HepG2 (cell line): Measurements from ENCODE around the gene ZNF217.

Experiments
- ATF3 ChIP-seq: sonication (generic); formaldehyde crosslinking; IDR thresholded peaks from 2 replicates; pipeline ENCODE4 v1.4.0; 2020; ENCODE audit warnings: missing genetic modification reagents
- CEBPG ChIP-seq: IDR thresholded peaks from 2 replicates; pipeline ENCODE4 v1.6.1; 2016
- FOXP4 ChIP-seq: sonication (generic); formaldehyde crosslinking; IDR thresholded peaks from 2 replicates; pipeline ENCODE4 v1.4.0; 2020; ENCODE audit warnings: missing genetic modification reagents
- HOMEZ ChIP-seq: IDR thresholded peaks from 2 replicates; pipeline ENCODE4 v1.6.1; 2016; ENCODE audit warnings: low read depth
- KDM1A ChIP-seq: IDR thresholded peaks from 2 replicates; pipeline ENCODE4 v1.6.1; 2016; ENCODE audit warnings: missing compliant biosample characterization
- POLR2A ChIP-seq, 2 experiments: IDR thresholded peaks; 2 replicates each; pipeline ENCODE4 v1.6.1; 2011; ENCODE audit warnings: low read depth in 2 of 2, low read length in 2 of 2, mild to moderate bottlenecking in 1 of 2, moderate library complexity in 1 of 2; ENCODE audit not compliant: insufficient read depth in 1 of 2
- PRPF4 ChIP-seq: fragments of 200-400 bp; formaldehyde crosslinking; IDR thresholded peaks from 2 replicates; pipeline ENCODE4 v1.6.1; 2016; ENCODE audit warnings: low read length, low read depth; ENCODE audit not compliant: poor library complexity, severe bottlenecking
- REST ChIP-seq, 2 experiments: IDR thresholded peaks; 2 replicates each; pipeline ENCODE4 v1.6.1; 2011 to 2012; ENCODE audit warnings: low read length in 2 of 2, borderline replicate concordance in 1 of 2, low read depth in 1 of 2, mild to moderate bottlenecking in 1 of 2, moderate library complexity in 1 of 2
- SP140L ChIP-seq: sonication (generic); formaldehyde crosslinking; IDR thresholded peaks from 2 replicates; pipeline ENCODE4 v1.4.0; 2020; ENCODE audit warnings: missing genetic modification reagents, borderline replicate concordance
- TBL1XR1 ChIP-seq: fragments of 150-350 bp; IDR thresholded peaks from 2 replicates; pipeline ENCODE4 v1.6.1; 2014; ENCODE audit warnings: borderline replicate concordance, low read length; ENCODE audit not compliant: partially characterized antibody
- ZFP41 ChIP-seq: sonication (generic); formaldehyde crosslinking; IDR thresholded peaks from 2 replicates; pipeline ENCODE4 v1.4.0; 2020; ENCODE audit warnings: mild to moderate bottlenecking, missing genetic modification reagents, borderline replicate concordance
- ZNF160 ChIP-seq: sonication (generic); formaldehyde crosslinking; IDR thresholded peaks from 2 replicates; pipeline ENCODE4 v1.8.0; 2022; ENCODE audit warnings: mild to moderate bottlenecking, inconsistent platforms, missing genetic modification reagents
- ZNF446 ChIP-seq: sonication (generic); formaldehyde crosslinking; IDR thresholded peaks from 2 replicates; pipeline ENCODE4 v1.5.0; 2020; ENCODE audit warnings: mild to moderate bottlenecking, missing genetic modification reagents
- ZNF775 ChIP-seq: sonication (generic); formaldehyde crosslinking; IDR thresholded peaks from 2 replicates; pipeline ENCODE4 v1.4.0; 2020; ENCODE audit warnings: missing genetic modification reagents, mild to moderate bottlenecking, moderate library complexity, borderline replicate concordance

GRCh38 chr20:53574819-53575218 is 18.8 kb downstream of the ZNF217 start:
- no peak for TF ChIP-seq PRPF4
- TF ChIP-seq FOXP4 (CRISPR knock-in tag): no peak
- TF ChIP-seq ZFP41 (CRISPR knock-in tag): no peak
- TF ChIP-seq SP140L (CRISPR knock-in tag): no peak
- TF ChIP-seq HOMEZ (CRISPR knock-in tag): no peak
- no peak for TF ChIP-seq REST (IDR thresholded peaks at IDR 0.05; ENCODE audit: borderline replicate concordance in 1 of 2, low read depth in 1 of 2, low read length in 2 of 2)
- TF ChIP-seq TBL1XR1: no peak
- TF ChIP-seq ZNF775 (CRISPR knock-in tag): no peak
- no peak for TF ChIP-seq ATF3 (CRISPR knock-in tag)
- TF ChIP-seq KDM1A (CRISPR knock-in tag): no peak
- TF ChIP-seq CEBPG (CRISPR knock-in tag): no peak
- no peak for TF ChIP-seq POLR2A (IDR thresholded peaks at IDR 0.05; ENCODE audit: insufficient read depth in 1 of 2, low read depth in 2 of 2, low read length in 2 of 2)
- TF ChIP-seq ZNF160: no peak
- TF ChIP-seq ZNF446 (CRISPR knock-in tag): no peak
